ENCODE results near the gene CCR7.
"Not testable (repeated sequence)": the region's sequence is repeated elsewhere in the genome, so short reads cannot be mapped to it uniquely, and the experiment has no call there.

CCR7 gene

GRCh38 chr17:40596261-40596919 lies 31.1 kb upstream of the CCR7 start:
- no peak for DNase-seq

- DNase-seq = no peak
Measured at GRCh38 chr17:40590742-40591141, 25.5 kb upstream of the CCR7 start.

GRCh38 chr17:40588552-40588951 lies 23.3 kb upstream of the CCR7 start:
- DNase-seq = no peak

GRCh38 chr17:40586264-40586663 lies 21.0 kb upstream of the CCR7 start:
- DNase-seq = not testable (repeated sequence)

GRCh38 chr17:40584950-40585349 lies 19.7 kb upstream of the CCR7 start:
- DNase-seq = not testable (repeated sequence)

- DNase-seq = no peak
Measured at GRCh38 chr17:40582328-40582901, 17.1 kb upstream of the CCR7 start.

- DNase-seq = no peak
Measured at GRCh38 chr17:40580140-40580539, 14.9 kb upstream of the CCR7 start.

- no peak for DNase-seq
Measured at GRCh38 chr17:40579471-40579870, 14.2 kb upstream of the CCR7 start.

GRCh38 chr17:40577611-40578065 lies 12.4 kb upstream of the CCR7 start:
- no peak for DNase-seq

- no peak for DNase-seq
Measured at GRCh38 chr17:40576113-40576740, 11.0 kb upstream of the CCR7 start.

- DNase-seq = no peak
Measured at GRCh38 chr17:40574292-40574691, 9.0 kb upstream of the CCR7 start.

- not testable (repeated sequence) for DNase-seq
Measured at GRCh38 chr17:40572245-40572993, 7.1 kb upstream of the CCR7 start.

GRCh38 chr17:40568074-40568836 lies 3.0 kb upstream of the CCR7 start:
- no peak for DNase-seq

GRCh38 chr17:40567377-40567776 lies 2.1 kb upstream of the CCR7 start:
- no peak for DNase-seq

GRCh38 chr17:40565769-40566409 lies 617 bp upstream of the CCR7 start:
- DNase-seq = no peak

GRCh38 chr17:40564195-40564882 lies 933 bp downstream of the CCR7 start:
- DNase-seq = no peak

GRCh38 chr17:40563220-40564052 lies 1.8 kb downstream of the CCR7 start:
- DNase-seq = no peak

- DNase-seq = no peak
Measured at GRCh38 chr17:40562838-40563219, 2.4 kb downstream of the CCR7 start.

- DNase-seq = no peak
Measured at GRCh38 chr17:40561871-40562611, 3.2 kb downstream of the CCR7 start.

- DNase-seq = no peak
Measured at GRCh38 chr17:40561294-40561870, 3.9 kb downstream of the CCR7 start.
